22Rv1 (cell line): Measurements from ENCODE around the gene DPF3.

ENCODE experiments used
- ZFX ChIP-seq: fragments of 450-650 bp; IDR thresholded peaks from 2 replicates; pipeline ENCODE4 v1.6.1; 2017; ENCODE audit warnings: antibody characterized with exemption, borderline replicate concordance
- TF ChIP-seq, protein P1 (sequence below): fragments of 450-650 bp; IDR thresholded peaks from 2 replicates; pipeline ENCODE4 v1.5.1; 2017; ENCODE audit warnings: mild to moderate bottlenecking

DNA sequence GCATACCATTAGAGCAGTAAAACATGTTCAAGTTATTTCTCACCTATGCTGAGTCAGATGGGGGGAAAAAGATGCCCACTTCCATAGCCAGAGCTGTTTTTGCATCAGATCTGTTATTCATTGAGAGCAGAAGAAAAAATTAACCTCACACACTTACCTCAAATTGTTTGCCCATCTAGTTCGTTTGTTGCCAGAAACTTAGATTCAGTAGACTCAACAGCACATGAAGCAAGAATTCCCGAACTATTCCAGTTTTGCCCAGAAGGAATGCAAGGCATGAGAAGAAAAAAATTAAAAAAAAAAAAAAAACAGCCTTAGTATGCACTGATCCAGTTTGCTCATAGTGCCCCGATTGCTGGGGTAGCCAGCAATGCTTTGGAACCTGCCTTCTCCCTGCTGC is 12.4 kb upstream of the DPF3 start:
- TF ChIP-seq, protein P1, sequence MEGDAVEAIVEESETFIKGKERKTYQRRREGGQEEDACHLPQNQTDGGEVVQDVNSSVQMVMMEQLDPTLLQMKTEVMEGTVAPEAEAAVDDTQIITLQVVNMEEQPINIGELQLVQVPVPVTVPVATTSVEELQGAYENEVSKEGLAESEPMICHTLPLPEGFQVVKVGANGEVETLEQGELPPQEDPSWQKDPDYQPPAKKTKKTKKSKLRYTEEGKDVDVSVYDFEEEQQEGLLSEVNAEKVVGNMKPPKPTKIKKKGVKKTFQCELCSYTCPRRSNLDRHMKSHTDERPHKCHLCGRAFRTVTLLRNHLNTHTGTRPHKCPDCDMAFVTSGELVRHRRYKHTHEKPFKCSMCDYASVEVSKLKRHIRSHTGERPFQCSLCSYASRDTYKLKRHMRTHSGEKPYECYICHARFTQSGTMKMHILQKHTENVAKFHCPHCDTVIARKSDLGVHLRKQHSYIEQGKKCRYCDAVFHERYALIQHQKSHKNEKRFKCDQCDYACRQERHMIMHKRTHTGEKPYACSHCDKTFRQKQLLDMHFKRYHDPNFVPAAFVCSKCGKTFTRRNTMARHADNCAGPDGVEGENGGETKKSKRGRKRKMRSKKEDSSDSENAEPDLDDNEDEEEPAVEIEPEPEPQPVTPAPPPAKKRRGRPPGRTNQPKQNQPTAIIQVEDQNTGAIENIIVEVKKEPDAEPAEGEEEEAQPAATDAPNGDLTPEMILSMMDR, result no peak
- no peak for TF ChIP-seq ZFX
